Stimulated activated CD8-positive, alpha-beta memory T cell treated with anti-CD3 and anti-CD28 coated beads, Interleukin-4, amount 100 ng/mL, for 24 hours (primary cell): ENCODE data around the gene CD248.
A peak's percentile ranks its signal among the peaks of the same experiment; 100 is the strongest.
"Not testable (repeated sequence)": the region's sequence is repeated elsewhere in the genome, so short reads cannot be mapped to it uniquely, and the experiment has no call there.

Source experiments
- DNase-seq: peaks from one replicate; pipeline ENCODE4 v3.0.0-alpha.2; 2020; ENCODE audit warnings: low read depth

The CD248 gene

GRCh38 chr11:66289548-66290329 is 27.1 kb downstream of the CD248 start:
- peak; percentile 72 for DNase-seq

DNA sequence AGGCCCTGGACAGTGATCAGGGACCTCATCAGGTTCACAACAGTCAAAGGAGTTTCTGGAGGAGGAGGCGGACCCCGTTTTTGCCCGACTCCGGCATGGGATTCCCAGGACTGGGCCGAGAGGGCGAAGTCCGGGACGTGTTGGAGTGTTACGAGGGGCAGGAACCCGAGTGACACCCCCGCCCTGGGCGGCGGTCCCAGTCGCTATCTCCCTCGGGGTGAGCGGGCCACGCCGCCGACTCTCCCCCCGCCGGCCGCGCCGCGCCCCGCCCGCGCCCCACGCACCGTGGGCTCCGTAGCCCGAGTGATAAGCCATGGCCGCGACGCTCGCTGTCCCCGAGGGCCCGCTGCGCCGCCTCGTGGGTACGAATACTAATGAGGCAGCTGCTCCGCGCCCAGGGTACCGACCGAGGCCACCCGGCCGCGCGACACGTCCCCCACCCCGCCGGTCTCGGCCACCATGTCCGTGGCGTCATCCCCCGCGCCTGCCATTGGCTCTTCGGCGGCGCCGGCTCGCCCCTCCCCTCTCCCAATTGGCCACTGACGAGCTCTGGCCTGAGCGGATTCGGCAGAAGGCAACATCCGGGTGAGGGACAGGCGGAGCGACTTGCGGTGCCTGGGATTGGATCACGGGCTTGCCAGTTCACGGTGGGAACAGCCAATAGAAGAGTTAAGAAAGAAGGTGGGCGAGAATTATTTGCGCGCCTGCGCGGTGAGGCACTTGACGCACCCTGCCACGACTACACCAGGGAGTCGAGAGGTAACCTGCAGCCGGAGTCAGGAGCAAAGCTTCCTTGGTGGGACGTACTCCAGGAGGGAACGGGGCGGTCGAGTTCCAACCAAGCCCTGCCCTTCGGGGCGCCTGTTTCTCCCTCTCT is 27.9 kb downstream of the CD248 start, which contains the start of gene YIF1A:
TSS of gene YIF1A (minus strand) at position 473 of the 877 bp plus-strand sequence. CDS start at position 315, 158 bp downstream.
- peak; percentile 97 for DNase-seq

DNA sequence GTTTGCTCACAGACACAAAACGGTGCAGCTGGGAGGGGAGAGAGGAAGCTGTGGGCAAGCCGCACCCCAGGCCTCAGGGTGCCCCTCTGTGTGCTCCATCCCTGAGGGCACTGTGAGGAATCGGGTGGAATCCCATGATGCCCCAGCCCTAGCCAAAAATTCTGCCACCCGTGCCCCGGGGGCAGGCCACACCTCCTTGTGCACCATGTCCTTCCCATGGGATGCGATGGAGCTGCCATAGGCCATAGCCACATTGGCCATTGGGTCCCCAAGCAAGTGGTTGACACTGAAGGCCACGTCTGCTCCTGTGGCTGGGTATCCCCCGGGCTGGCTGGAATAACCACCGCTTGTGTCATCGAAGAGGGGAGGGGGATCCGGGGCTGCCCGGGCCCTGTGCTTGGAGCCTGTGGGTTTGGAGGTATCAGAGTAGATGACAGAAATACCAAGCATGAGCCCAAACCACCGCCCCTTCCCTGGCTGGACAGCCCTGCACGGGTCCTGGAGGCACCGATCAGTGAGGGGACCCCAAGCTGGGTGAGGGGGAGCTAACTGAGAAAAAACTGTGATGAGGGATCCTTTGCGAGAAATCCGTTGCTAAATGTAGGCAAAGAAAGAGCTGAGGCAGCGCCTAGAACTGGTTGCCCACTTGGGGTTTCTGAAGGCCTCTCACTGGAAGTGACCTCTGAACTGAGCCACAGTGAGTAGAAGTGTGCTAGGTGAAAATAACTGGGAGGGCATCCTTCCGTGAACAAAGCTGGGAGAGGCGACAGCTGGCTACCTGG is 28.8 kb downstream of the CD248 start:
- no peak for DNase-seq

DNA sequence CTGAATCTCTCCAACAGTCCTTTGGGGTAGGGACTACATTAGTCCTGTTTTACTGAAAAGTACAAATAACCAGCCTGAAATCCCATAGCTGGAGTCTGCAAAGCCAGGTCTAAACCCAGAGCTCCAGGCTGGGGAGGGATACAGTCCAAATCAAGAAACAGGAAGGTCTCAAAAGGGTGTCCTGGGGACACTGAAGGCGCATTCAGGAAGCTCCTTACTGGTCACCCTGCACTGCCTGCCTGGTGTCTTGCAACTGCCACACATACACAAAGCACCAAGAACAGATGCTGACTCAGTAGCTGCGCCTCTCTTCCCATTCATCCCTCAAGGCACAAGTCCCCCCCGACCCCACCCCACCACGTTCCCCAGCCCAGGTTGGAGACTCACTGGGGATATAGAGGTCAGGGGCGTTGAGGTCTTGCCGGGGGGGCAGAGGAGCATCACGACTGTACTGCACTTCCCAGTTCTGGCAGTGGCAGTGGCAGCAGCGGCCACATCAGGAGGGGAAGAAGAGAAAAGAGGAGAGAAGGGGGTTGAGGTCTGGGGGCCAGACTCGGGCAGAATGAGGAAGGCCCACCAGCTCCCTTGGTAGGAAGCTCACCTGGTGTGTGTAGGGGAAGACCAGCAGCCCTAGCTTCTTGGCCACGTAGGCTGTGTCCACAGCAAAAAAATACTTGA is 29.5 kb downstream of the CD248 start:
- DNase-seq: no peak

DNA sequence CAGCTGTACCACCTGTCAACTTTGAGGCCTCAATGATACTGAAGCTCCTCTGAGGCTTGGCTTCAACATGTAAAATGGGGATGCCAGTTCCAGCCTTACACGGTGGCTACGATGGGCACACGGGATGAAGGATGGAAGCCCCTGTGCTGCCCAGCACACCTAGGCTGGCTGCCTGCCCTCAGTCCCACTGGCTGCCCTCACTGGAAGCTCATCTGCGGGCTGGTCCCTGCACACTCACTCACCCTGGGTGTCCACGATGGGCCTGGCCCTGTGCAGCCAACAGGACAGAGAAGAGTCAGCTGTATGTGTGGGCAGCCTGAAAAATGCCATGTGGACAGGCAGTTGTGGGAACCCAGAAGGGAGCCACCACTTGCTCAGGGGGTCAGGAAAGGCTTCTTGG is 30.1 kb downstream of the CD248 start:
- DNase-seq: no peak

DNA sequence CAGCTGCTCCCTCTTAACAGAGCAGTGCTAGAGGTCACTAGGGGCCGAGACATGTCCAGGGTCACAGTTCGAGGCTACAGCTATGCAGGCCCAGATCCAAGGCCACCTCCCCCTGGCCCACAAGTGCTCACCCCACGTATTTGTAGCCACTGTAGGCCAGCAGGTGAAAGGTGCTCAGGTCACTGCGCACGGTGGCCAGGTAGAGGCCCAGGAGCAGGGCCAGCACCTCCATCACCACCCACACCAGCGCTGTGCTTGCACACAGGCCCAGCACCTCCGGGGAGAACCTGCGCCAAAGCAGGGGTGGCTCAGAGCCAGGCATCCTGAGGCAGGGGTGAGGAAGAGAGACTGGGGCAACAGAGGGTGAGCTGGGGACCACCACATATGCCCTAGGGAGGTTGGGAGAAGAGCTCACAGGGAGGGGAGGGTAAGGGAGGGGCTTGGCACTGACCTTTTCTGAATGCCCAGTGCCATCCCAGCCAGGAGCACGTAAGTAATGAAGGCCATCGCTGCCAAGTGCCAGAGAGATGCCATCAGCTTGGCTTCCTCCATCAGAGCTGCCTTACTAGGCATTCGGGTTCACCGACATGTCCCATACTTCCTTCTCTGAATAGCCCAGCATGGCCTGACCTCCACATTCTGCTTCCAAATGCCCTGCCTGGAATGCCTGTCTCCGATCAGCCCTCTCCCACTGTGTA is 31.4 kb downstream of the CD248 start:
- DNase-seq: no peak

DNA sequence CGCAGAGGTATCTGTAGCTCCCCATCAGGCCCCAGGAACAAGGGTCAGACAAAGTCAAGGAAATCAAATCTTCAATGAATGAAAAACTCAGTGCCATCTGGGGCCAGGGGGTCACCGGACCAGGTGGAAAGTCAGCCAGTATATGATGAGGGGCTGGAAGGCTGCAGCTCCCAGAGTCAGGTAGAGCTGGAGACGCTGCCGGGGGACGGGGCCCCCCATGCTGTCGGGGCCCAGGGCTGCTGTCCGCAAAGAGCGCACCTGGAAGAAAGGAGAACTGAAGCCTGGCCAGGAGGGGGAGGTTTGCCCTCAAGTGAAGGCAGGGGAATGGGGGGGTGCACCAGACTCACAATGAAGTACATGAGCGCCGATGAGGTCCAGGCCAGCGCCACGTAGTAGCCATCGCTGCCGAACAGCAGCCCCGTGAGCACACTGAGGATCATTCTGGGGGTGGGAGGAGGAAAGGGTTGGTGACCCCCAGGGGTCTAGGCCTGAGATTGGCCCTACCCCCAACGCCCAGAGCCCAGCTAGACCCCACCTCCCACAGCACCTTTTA is 32.2 kb downstream of the CD248 start:
- no peak for DNase-seq

DNA sequence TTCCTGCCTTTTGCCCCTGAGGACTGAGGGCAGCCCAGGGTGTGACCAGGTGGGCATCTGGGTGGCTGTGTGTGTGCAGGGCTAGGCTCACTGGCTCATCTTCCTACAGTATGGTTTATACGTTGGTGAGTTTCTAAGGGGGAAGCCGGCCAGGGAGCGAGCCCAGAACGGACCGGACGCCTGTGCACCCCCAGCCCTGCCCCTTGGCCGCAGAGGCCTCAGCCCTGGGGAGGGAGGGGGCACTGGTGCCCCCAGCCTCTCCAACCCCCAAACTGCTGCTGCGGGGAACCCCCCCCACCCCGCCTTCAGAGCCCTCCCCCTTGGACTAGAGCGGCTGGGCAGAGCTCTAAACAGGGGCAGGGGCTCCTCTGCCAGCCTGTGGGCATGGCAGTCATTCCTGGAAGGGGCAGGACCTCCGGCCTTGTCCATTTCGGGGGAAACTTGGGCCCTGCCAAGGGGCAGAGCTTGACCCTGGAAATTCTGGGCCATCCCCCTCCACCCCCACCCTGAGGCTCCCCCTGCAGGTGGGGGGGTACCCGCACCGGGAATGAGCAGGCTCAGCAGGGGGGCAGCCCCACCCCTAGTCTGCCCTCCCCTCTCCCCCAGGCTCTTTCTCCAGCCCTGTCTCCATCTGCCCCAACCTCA is 33.3 kb downstream of the CD248 start:
- no peak for DNase-seq

- peak; percentile 99 for DNase-seq
These were observed 34.1 kb downstream of the CD248 start for GRCh38 chr11:66282468-66283455.

DNA sequence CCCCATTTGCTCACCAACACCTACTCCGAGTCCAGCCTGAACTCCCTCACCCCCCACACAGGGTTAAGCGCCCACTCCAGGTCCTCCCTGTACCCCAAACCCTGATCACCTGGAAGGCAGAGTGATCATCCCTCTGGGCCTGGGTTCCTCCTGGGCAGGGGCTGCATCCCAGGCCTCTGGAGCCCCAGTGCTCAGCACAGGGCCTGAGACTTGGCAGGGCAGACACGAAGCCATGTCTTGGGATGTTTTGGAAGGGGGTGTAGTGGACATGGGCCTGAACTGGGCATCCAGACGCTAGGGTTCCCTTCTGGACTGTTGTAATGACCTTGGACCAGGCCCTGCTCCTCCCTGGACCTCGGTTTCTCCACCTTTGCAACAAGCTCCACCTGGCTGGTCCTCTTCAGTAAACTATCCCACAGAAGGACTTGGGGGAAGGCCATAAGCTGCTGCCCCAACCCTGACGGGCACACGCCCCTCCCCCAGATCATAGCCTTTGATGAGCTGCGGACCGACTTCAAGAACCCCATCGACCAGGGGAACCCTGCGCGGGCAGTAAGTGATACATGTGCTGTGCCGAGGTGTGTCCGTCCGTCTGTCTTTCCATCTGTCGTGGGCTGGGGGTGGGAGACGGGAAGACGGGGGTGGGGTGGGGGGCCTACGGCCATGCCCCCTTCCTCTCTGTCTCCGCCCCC is 34.9 kb downstream of the CD248 start:
- DNase-seq: no peak

DNA sequence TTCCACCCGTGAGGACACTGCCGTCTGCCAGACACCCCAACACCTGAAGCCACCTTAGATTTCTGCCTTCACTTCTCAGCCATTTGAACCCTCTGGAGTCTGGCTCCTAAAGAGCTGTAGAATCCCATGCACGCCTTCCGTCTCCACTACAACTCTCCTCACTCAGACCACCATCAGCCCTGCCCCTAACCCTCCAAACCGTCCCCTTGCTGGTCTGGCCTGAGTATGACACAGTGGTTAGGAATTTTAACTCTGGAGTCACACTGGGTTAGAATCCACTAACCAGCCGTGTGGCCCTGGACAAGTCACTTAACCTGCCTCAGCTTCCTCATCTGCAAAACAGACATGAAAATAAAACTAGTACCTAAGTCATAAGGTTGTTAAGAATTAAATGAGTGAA is 35.8 kb downstream of the CD248 start:
- no peak for DNase-seq

DNA sequence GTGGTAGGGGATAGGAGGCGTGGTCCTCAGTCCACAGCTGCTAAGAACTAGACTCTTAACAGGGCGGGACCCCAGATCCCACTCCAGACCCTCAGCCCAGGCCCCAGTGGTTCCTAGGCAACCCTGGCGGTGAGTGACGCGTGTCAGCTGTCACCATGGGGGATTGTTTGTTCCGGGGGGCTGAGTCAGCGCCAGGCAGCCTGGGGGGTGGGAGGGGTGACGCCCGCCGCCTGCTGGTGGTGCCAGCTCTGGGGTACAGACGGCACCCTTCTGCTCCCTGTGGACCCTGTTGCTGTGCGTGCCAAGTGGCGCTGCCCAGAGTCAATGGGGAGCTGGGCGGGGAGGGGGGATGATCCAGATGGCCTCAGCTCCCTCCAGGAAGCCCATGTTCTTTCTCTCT is 36.4 kb downstream of the CD248 start:
- no peak for DNase-seq

DNA sequence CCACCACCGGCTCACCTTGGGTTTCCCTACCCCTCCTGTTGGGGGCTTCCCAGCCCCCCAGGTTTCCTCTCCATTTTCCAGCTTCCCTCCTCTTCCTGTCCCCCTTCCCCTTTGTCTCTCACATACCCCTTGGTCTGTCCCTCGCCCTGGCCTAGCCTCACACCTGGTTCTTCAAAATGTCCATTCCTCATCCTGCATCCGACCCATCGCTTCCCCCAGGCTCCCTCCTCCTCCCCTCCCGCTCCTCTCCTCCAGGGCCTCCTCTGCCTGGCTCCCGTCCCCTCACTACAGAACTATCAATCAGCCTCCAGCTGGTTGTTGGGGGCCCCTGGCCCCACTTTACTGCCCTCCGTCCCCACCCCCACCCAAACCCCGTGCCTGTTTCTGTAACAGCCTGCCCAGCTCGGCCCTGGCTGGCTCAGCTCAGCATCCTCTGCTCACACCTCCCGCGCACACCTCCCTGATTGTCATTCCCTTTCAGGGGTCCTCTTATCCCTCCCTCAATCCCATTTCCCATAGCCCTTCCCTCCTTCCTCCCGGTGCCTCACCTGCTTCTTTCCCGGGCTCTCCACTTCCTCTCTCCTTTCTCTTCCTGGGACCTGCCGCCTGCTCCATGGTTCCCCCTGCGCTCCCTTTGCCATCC is 37.6 kb downstream of the CD248 start:
- DNase-seq: no peak

DNA sequence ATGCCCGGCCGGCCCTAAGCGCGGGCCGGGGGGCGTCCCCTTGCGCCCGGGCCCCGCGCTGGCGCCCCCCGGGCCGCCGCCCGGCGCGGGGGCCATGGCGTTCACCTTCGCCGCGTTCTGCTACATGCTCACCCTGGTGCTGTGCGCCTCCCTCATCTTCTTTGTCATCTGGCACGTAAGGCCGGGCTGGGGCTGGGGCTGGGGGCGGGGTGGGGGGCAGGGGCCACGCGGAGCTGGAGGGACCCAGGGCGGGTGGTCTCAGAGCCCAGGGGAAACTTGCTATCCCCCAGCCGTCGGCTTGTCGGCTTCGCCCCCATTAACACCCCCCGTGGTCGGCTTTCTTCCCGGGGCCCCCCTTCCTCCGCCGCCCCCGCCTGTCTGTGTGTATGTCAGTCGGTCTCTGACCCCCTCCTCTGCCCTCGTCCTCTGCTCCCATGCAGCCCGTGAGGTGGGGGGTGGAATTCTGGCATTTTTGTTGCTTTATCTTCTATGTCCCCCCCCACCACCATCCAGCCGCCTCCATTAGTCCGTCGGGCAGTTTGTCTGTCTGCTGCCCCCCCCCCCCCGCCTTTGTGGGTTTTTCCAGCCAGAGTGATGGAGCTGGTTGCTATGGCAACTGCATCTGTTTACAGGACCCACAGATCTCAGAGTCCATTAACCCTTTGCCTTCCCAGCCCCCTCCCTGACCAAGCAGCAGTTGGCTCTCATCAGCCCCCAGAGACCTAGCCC is 38.3 kb downstream of the CD248 start:
- no peak for DNase-seq

- no peak for DNase-seq
These were observed 39.1 kb downstream of the CD248 start, which contains the start of gene CNIH2 for GRCh38 chr11:66277471-66278362. CNIH2 (plus strand) TSS chr11:66278175; CDS start chr11:66278457, 282 bp downstream.

GRCh38 chr11:66277064-66277463 is 39.8 kb downstream of the CD248 start:
- not testable (repeated sequence) for DNase-seq
